WI38 (cell line): ENCODE results near the gene MNX1.

Experiments
- H3K4me3 ChIP-seq: 2 replicates; pipeline ENCODE4 v1.5.1; 2011; ENCODE audit warnings: low read depth, mild to moderate bottlenecking, control low read depth, low read length
- TF ChIP-seq, protein P1 (sequence below): IDR thresholded peaks from 2 replicates; pipeline ENCODE4 v1.5.1; 2012; ENCODE audit warnings: low read depth, mild to moderate bottlenecking, control low read depth, low read length

The MNX1 gene

DNA sequence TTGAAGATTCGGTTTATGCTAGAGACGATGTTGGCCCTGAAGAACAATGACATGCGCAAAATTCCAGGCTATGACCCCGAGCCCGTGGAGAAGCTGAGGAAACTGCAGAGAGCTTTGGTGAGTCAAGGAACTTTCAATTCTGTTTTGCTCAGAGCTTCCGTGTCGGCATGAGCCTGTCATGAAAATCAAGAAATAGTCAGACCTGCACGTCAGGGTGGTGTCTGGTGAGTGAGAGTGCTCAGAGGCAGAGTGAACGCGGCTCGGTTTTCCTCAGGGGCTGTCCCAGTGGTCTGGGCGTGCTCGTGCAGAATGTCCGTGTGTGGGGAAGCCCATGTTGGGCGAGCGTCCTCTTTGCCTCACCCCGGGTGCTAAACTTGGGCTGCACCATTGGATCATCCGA is 48.3 kb downstream of the MNX1 start:
- TF ChIP-seq, protein P1, sequence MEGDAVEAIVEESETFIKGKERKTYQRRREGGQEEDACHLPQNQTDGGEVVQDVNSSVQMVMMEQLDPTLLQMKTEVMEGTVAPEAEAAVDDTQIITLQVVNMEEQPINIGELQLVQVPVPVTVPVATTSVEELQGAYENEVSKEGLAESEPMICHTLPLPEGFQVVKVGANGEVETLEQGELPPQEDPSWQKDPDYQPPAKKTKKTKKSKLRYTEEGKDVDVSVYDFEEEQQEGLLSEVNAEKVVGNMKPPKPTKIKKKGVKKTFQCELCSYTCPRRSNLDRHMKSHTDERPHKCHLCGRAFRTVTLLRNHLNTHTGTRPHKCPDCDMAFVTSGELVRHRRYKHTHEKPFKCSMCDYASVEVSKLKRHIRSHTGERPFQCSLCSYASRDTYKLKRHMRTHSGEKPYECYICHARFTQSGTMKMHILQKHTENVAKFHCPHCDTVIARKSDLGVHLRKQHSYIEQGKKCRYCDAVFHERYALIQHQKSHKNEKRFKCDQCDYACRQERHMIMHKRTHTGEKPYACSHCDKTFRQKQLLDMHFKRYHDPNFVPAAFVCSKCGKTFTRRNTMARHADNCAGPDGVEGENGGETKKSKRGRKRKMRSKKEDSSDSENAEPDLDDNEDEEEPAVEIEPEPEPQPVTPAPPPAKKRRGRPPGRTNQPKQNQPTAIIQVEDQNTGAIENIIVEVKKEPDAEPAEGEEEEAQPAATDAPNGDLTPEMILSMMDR, result no peak
- no peak overlapping the region for H3K4me3 ChIP-seq

DNA sequence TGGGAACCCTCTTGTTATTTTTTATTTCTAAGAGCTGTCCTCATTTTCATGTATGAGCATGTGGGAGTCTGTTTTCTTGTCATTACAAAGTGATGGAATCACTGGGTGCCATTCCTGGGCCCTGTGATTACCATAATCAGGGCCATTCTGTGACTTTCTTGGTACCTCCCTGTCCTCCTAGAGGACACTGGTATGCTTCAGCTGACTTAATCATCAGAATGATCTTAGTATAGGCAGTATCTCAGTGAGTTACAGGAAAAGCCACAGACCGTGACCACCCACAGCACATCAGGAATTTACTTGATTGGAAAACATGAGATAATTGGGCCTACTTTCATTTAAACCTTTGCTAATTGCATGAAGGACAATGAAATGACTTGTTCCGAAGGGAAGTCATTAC is 53.7 kb downstream of the MNX1 start:
- TF ChIP-seq, protein P1, result no peak
- no peak overlapping the region for H3K4me3 ChIP-seq

DNA sequence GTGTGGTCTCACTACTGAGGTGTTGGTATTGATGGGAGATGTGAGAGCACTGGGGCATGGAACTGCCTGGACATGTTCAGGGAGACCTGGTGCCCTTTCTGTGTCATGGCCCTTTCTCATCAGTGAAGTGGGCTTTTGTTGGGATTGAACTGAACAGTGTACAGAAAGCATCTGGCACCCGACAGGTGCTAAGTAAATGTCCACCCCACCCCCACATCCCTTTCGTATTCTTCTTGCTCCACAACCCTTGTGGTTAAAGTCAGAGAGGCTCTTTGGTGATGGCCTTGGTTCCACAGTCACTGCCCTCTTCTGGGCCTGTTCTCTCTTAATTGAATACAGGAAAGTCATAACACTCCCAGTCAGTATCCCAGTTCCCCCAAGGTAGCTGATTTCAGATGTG is 55.5 kb downstream of the MNX1 start:
- no peak overlapping the region for H3K4me3 ChIP-seq
- TF ChIP-seq, protein P1, result no peak
